ENCODE data around the gene SAP30BP. TPM values are rescaled to one million over a fixed set of nuclear protein-coding genes. Genes with fewer than 3 reads are reported as not detected.
A peak's percentile ranks its signal among the peaks of the same experiment; 100 is the strongest.

The SAP30BP gene
- total and polyA plus RNA-seq, 2 of the 13 experiments (the other 11 are each of a cell fraction or from before 2014, with no cell fraction given), result 67.7 to 99.4 TPM

GRCh38 chr17:75633486-75634375, 33.4 kb upstream of the SAP30BP start (continued):
- TF ChIP-seq NFE2L1 (CRISPR knock-in tag; IDR thresholded peaks at IDR 0.05; ENCODE audit: borderline replicate concordance) (no peak), MLLT10 (CRISPR knock-in tag; IDR thresholded peaks at IDR 0.05) (no peak), DPF2 (CRISPR knock-in tag; IDR thresholded peaks at IDR 0.05; ENCODE audit: borderline replicate concordance, low read depth) (no peak), ZNF839 (CRISPR knock-in tag; IDR thresholded peaks at IDR 0.05; ENCODE audit: borderline replicate concordance) (peak; percentile 35; the same call in 1 of the 2 replicates), ZNF331 (CRISPR knock-in tag; IDR thresholded peaks at IDR 0.05) (0 out of 2 replicates have a peak, but pooled peaks have one; percentile 10), ZNF17 (CRISPR knock-in tag; IDR thresholded peaks at IDR 0.05) (no peak), ZNF703 (CRISPR knock-in tag; IDR thresholded peaks at IDR 0.05; ENCODE audit: borderline replicate concordance) (no peak), ZNF615 (CRISPR knock-in tag; IDR thresholded peaks at IDR 0.05; ENCODE audit: borderline replicate concordance) (no peak), ZBTB49 (CRISPR knock-in tag; IDR thresholded peaks at IDR 0.05; ENCODE audit: borderline replicate concordance) (no peak), IKZF4 (CRISPR knock-in tag; IDR thresholded peaks at IDR 0.05; ENCODE audit: borderline replicate concordance, low read depth, not compliant biosample characterization) (peak; percentile 43), PAWR (CRISPR knock-in tag; IDR thresholded peaks at IDR 0.05; ENCODE audit: borderline replicate concordance) (no peak), PREB (CRISPR knock-in tag; IDR thresholded peaks at IDR 0.05) (no peak), SOX6 (IDR thresholded peaks at IDR 0.05) (no peak), SOX6 (CRISPR knock-in tag; IDR thresholded peaks at IDR 0.05) (peak; percentile 49; the same call in 1 of the 2 replicates), DNMT1 (CRISPR knock-in tag; IDR thresholded peaks at IDR 0.05) (peak; percentile 85; the same call in 1 of the 2 replicates), ZNF567 (CRISPR knock-in tag; IDR thresholded peaks at IDR 0.05; ENCODE audit: borderline replicate concordance) (0 out of 2 replicates have a peak, but pooled peaks have one; percentile 48), ZNF30 (CRISPR knock-in tag; IDR thresholded peaks at IDR 0.05) (no peak), KAT8 (CRISPR knock-in tag; IDR thresholded peaks at IDR 0.05) (peak; percentile 72), JUNB (CRISPR knock-in tag; IDR thresholded peaks at IDR 0.05; ENCODE audit: borderline replicate concordance) (no peak)
- TF ChIP-seq, protein P1, sequence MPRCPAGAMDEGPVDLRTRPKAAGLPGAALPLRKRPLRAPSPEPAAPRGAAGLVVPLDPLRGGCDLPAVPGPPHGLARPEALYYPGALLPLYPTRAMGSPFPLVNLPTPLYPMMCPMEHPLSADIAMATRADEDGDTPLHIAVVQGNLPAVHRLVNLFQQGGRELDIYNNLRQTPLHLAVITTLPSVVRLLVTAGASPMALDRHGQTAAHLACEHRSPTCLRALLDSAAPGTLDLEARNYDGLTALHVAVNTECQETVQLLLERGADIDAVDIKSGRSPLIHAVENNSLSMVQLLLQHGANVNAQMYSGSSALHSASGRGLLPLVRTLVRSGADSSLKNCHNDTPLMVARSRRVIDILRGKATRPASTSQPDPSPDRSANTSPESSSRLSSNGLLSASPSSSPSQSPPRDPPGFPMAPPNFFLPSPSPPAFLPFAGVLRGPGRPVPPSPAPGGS (CRISPR knock-in tag; IDR thresholded peaks at IDR 0.05), result peak; percentile 56; the same call in 1 of the 2 replicates
- TF ChIP-seq, protein P2, sequence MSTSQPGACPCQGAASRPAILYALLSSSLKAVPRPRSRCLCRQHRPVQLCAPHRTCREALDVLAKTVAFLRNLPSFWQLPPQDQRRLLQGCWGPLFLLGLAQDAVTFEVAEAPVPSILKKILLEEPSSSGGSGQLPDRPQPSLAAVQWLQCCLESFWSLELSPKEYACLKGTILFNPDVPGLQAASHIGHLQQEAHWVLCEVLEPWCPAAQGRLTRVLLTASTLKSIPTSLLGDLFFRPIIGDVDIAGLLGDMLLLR (CRISPR knock-in tag; IDR thresholded peaks at IDR 0.05), result peak; percentile 29; the same call in 1 of the 2 replicates
- TF ChIP-seq, protein P3, sequence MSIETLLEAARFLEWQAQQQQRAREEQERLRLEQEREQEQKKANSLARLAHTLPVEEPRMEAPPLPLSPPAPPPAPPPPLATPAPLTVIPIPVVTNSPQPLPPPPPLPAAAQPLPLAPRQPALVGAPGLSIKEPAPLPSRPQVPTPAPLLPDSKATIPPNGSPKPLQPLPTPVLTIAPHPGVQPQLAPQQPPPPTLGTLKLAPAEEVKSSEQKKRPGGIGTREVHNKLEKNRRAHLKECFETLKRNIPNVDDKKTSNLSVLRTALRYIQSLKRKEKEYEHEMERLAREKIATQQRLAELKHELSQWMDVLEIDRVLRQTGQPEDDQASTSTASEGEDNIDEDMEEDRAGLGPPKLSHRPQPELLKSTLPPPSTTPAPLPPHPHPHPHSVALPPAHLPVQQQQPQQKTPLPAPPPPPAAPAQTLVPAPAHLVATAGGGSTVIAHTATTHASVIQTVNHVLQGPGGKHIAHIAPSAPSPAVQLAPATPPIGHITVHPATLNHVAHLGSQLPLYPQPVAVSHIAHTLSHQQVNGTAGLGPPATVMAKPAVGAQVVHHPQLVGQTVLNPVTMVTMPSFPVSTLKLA (IDR thresholded peaks at IDR 0.05), result 0 out of 2 replicates have a peak, but pooled peaks have one; percentile 16
